RKO (cell line): Measurements from ENCODE around the gene OR2H1.
"Not testable (repeated sequence)": the region's sequence is repeated elsewhere in the genome, so short reads cannot be mapped to it uniquely, and the experiment has no call there.

Experiments
- DNase-seq: peaks from one replicate; pipeline ENCODE4 v3.0.0-alpha.2; 2016; ENCODE audit warnings: low spot score

The OR2H1 gene

DNA sequence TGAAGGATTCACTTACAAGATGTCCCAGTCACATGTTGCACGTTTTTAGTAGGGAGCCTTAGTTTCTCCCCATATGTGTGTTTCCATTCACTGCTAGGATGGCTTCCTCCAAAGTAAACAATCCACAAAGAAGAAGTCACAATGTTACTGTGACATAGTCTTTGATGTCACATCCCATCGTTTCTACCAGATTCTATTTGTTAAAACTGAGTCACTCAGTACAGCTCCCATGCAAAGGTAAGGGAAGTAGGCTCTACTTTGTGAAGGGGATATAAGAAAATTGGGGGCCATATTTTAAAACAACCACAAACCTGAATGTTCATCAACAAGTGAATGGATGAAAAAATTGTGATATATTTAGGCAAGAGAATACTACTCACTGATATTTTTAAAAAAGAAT lies at the start of gene OR2H1, which contains the start of gene OR11A1:
OR2H1 (plus strand) TSS at position 185 of the 400 bp plus-strand sequence. CDS start 4,615 bp downstream, outside the sequence.
OR11A1 (minus strand) TSS at position 101 of the 400 bp plus-strand sequence. CDS start 29,430 bp downstream, outside the sequence.
- no peak for DNase-seq

- DNase-seq: no peak
Measured at GRCh38 chr6:29414588-29414987, 42.4 kb upstream of the OR2H1 start, which contains the start of gene OR12D1. Gene OR12D1, plus strand, starts transcription at chr6:29414928.

GRCh38 chr6:29419516-29419915 lies 37.4 kb upstream of the OR2H1 start:
- DNase-seq: no peak

- no peak for DNase-seq
Measured at GRCh38 chr6:29424168-29424567, 32.8 kb upstream of the OR2H1 start.

- DNase-seq: no peak
Measured at GRCh38 chr6:29424575-29424974, 32.4 kb upstream of the OR2H1 start.

DNA sequence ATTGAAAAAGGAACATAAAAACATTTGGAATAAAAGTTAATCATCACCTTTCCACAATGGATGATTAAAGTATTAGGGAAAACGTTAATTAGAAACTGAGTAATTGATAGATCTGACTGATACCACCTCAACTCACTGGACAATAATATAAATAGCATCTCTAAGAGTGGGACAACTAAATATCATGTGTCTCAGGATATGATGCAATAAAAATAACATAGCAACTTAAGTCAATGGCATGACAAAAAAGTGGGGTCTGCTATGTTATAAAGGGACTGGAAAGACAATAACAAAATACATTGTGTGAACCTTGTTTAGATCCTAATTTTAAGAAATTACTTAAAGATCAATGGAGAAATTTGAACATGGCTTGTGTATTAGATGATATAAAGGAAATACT lies 31.9 kb upstream of the OR2H1 start:
- no peak for DNase-seq

- no peak for DNase-seq
Measured at GRCh38 chr6:29426654-29427053, 30.3 kb upstream of the OR2H1 start.

DNA sequence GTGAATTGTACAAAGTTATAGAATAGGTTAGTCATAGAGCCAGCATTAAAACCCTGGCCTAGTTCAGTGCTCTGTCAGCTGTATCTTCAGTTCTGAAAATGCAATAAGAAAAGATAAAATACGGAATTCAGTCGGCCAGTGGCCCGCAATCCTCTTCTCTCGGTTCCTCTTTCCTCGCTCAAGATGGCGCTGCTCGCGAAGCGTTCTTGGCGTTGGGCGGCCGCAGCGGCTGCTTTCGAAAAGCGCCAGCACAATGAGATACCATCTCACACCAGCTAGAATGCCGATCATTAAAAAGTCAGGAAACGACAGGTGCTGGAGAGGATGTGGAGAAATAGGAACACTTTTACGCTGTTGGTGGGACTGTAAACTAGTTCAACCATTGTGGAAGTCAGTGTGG lies 20.2 kb upstream of the OR2H1 start:
- DNase-seq: not testable (repeated sequence)

- DNase-seq: no peak
Measured at GRCh38 chr6:29439006-29439405, 17.9 kb upstream of the OR2H1 start, which contains the start of gene OR10C1. Gene OR10C1, plus strand, starts transcription at chr6:29439306. Its CDS starts 710 bp downstream, at chr6:29440016.

- DNase-seq: no peak
Measured at GRCh38 chr6:29442719-29443118, 14.2 kb upstream of the OR2H1 start.

DNA sequence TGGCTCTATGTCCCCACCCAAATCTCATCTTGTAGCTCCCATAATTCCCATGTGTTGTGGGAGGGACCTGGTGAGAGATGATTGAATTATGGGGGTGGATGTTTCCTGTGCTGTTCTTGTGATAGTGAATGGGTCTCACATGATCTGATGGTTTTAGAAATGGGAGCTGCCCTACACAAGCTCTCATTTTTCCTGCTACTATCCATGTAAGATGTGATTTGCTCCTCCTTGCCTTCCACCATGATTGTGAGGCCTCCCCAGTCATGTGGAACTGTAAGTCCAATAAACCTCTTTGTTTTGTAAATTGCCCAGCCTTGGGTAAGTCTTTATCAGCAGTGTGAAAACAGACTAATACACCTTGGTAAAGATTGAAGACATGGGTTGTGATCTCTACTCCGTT lies 12.9 kb upstream of the OR2H1 start:
- not testable (repeated sequence) for DNase-seq

DNA sequence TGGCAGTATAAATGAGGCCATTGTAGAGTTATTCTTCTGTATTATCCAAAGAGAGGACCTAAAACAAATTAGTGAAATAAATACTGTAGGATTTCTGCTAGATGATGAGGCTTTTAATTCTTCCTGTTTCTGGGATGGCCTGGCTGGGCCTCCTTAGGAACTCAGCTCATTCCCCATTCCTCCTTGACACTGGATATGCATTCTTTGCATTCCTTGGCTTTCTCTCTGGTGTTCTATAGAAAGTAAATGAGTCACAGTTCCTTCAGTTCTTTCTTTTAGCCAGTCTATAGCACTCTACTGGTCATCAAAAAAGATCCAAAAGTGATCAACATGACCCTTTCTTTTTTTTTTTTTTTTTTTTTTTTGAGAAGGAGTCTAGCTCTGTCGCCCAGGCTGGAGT lies 9.3 kb upstream of the OR2H1 start:
- DNase-seq: no peak

DNA sequence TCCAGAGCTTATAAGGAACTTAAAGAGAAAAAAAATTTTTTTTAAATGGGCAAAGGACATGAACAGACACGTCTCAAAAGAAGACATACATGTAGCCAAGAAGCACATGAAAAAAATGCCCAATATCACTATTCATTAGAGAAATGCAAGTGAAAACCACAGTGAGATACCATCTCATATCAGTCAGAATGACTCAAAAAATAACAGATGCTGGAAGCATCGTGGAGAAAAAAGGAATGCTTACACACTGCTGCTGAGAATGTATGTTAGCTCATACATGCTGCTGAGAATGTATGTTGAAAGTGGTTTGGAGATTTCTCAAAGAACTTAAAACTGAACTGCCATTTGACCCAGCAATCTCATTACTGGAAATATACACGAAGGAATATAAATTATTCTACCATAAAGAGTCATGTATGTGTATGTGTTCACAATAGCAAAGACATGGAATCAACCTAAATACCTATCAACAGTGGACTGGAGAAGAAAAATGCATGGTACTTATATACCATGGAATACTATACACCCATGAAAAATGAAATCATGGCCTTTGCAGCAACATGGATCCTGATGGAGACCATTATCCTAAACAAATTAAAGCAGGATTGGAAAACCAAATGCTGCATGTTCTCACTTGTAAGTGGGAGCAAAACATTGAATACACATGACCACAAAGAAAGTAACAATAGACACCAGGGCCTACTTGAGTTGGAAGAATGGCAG lies 5.3 kb upstream of the OR2H1 start:
- DNase-seq: no peak

DNA sequence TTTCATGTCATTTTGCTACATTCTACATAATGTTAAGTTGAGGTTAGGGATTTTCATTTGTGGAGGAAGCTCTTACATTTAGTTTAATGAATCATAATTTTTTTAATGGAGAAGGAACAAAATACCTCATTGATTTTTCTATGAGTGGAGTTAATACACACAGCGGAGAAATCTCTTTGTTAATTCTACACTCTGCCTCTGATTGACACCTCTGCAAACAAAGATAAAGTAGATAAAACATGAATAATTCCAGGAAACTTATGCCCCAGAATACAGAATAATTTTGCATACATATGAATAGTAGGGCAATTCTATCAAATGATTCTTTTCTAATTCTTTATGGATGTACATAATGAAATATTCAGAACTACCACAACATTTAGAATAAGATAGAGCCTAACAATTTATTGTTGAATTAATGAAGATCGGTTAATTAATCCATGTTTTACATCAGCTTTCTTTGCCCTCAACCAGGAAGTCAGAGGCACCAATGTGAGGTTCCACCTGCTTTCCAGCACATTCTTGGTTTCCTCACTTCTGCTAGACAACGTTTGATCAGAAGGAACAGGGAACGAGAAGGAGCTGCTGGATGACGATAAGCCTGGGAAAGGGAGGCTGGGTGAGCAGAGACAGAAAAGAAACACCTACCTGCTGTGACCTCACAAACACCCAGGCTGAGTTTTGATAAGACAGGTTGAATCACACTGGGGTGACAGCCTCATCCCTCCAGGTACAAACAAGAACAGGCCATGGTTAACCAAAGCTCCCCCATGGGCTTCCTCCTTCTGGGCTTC lies 4.3 kb downstream of the OR2H1 start:
- no peak for DNase-seq

DNA sequence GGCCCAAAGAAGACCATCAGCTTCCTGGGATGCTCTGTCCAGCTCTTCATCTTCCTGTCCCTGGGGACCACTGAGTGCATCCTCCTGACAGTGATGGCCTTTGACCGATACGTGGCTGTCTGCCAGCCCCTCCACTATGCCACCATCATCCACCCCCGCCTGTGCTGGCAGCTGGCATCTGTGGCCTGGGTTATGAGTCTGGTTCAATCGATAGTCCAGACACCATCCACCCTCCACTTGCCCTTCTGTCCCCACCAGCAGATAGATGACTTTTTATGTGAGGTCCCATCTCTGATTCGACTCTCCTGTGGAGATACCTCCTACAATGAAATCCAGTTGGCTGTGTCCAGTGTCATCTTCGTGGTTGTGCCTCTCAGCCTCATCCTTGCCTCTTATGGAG lies 5.1 kb downstream of the OR2H1 start:
- DNase-seq: no peak

DNA sequence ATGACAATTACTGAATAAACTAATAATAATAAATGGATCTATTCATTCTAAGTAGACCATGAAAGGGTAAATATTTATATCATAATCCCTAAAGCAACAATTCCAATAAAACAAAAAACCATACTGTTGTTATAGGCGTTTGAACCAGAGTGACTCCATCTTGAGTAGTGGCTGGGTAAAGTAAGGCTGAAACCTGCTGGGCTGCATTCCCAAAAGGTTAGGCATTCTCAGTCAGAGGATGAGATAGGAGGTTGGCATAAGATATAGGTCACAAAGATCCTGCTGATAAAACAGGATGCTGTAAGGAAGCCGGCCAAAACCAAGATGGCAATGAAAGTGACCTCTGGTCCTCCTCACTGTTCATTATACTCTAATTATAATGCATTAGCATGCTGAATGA lies 8.3 kb downstream of the OR2H1 start:
- no peak for DNase-seq

DNA sequence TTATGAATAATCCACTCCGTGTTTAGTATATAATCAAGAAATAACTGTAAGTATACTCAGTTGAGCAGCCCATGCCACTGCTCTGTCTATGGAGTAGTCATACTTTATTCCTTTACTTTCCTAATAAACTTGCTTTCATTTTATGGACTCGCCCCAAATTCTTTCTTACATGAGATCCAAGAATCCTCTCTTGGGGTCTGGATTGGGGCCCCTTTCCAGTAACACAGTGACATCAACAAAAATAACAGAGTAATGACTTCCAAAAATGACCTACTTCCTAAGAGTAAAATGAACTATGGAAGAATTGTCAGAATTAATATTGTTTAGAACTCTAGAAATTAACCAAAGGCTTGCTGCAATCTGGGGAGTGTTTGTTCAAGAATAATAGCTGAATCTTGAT lies 8.8 kb downstream of the OR2H1 start:
- DNase-seq: no peak

DNA sequence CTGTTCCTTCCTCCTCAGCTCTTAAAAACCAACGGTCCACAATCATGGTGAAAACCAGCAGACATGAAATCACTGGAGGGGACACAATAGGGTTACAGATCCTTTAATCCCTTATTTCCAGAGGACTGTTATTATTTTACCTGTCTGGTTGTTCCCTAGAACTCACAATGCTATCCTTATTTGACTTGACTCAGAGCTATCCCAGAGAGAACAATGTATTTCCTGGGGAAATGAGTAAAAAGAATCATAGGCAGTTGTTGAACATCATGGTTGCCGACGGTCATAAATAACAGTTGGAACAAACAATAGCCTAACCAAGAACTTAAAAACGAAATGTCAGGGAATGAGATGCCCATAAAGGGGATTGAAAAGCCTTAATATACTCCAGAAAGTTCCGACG lies 9.3 kb downstream of the OR2H1 start:
- no peak for DNase-seq

DNA sequence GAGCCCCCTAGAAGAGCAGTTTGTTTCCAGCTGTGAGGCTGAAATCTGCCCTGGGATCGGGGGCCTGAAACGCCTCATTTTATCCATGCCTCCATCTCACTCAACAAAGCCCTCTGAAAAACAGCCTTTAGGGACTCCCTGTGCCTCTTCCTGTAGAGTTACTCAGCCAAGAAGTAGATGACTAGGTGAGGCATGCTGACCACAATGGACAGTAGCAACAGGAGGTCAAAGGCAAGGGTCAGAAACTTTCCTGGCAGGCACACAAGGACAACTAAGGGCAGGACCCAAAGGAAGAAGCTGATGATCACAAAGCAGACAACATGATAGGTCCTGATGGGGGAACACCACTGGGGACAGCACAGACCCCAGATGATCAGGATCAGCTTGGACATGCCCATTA lies 18.0 kb downstream of the OR2H1 start:
- DNase-seq: no peak

DNA sequence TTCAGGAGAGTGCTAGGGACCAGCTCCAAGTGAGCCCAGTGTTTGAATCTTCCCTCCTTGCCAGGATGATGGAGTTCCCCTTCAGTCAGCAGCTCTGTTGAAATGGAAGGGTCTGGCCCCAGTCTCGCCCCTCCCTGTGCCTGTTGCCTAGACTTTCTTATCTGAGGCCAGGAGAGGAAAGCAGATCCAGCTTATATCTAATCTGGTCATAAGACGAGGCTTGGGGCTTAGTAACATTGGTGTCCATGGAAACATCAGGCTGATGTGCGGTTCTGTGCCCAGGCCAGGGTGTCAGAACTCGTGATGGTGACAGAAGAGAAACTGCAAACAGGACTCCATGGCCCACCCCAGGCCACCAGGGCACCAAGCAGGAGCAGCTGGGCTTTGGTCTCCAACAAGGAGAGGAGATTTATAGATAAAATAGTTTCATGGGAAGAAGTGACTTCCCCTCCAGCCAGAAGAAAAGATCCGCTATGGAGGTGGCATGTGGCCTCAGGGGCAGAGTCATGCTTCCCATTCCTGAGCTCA lies 21.0 kb downstream of the OR2H1 start:
- DNase-seq: no peak

DNA sequence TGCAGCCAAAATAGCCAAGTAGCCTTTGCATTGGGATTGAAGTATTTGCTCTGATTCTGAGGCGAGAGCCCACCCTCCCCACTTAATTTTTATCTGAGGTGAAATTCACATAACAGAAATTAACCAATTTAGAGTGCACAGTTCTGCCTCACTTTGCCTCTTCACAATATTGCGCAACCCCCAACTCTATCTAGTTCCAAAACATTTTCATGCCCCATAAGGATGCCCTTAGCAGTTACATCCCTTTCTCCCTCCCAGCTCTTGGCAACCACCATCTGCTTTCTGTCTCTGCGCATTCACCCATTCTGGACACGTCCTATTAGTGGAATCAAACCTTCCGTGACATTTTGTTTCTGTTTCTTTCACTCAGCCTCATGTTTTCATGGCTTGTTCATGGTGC lies 21.8 kb downstream of the OR2H1 start:
- no peak for DNase-seq

DNA sequence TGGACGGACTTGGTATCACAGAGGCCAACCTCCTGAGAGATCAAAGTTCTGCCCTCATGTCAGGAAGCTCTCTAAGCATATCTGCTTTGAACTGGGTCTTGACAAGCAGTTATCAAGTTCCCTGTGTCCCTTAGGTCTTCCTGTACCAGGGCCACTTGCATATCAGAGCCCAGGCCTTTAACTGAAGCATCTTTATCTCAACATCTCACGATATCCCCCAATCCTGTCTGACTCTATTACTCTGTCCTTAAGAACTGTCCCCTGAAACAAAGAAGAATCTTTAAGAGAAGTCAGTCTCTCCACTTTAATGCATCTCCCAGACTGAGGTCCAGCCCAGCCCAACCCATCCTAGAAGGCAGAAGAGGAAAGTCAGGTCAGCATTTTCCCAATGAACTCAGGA lies 22.6 kb downstream of the OR2H1 start:
- no peak for DNase-seq

- DNase-seq: no peak
Measured at GRCh38 chr6:29483186-29483585, 26.2 kb downstream of the OR2H1 start.
